ENCODE results near the gene HYPK.

DNA sequence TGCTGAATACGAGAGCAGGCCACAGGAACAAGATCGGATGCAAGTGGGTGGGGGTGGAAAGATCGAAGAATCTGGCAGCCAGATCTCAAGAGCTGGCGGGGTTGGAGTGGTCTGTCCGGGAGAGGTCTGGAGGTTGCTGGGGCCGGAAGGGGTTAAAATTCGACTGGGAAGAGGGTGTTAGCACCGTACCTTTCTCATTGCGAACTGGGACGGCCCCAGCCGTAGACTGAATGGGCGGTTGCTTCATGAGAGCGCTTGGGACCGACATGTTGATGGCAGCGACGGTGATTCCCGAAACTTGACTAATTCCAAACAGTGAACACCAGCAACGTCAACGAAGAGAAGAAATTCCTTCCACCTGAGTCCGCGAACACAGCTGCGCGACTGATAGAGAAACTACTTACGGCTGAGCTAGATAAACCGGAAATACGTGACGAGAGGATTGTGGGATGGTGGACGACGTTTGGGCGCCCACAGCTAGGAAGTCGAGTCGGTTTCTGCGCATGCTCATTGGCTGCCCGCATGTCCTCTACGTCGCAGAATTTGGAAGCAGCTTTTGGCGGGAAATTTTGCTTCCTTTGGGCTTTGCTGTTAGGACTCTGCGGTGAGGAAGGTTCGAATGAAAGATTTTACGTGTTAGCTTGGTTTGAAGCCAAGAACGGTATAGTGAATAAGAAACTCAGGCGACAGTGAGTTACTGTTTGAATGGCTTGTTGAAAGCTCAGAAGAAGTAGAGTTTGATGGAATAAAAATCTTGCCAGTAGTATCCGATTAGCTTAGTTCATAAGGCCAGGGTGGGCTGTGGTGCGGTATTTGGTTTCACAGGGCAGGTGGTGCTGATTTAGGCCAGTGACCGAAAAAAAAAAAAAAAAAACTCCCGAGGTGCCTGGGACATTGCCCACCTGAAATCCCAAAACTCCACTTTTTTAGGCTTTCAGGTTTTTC, 24.2 kb downstream of the HYPK start, which contains the start of gene MFAP1:
- TF ChIP-seq, protein P1, sequence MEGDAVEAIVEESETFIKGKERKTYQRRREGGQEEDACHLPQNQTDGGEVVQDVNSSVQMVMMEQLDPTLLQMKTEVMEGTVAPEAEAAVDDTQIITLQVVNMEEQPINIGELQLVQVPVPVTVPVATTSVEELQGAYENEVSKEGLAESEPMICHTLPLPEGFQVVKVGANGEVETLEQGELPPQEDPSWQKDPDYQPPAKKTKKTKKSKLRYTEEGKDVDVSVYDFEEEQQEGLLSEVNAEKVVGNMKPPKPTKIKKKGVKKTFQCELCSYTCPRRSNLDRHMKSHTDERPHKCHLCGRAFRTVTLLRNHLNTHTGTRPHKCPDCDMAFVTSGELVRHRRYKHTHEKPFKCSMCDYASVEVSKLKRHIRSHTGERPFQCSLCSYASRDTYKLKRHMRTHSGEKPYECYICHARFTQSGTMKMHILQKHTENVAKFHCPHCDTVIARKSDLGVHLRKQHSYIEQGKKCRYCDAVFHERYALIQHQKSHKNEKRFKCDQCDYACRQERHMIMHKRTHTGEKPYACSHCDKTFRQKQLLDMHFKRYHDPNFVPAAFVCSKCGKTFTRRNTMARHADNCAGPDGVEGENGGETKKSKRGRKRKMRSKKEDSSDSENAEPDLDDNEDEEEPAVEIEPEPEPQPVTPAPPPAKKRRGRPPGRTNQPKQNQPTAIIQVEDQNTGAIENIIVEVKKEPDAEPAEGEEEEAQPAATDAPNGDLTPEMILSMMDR (IDR thresholded peaks at IDR 0.05; ENCODE audit: low read depth, low read length, poor library complexity, severe bottlenecking): no peak
- no peak for TF ChIP-seq EZH2phosphoT487 (IDR thresholded peaks at IDR 0.05; ENCODE audit: borderline replicate concordance, low read length)
